ENCODE data around the gene SP100. TPM values are rescaled to one million over a fixed set of nuclear protein-coding genes. Genes with fewer than 3 reads are reported as not detected.

SP100 gene
- total and polyA plus RNA-seq, 7 donors, result 50.4 to 141 (median 91.2) TPM

- WGBS, 2 donors, result 87 to 98% methylated on average over 2 of the region's 2 CpGs
- TF ChIP-seq CTCF (IDR thresholded peaks at IDR 0.05) (no peak), POLR2AphosphoS5 (IDR thresholded peaks at IDR 0.05) (no peak), EP300 (IDR thresholded peaks at IDR 0.05) (no peak), POLR2A (IDR thresholded peaks at IDR 0.05) (no peak)
- Histone ChIP-seq H3K4me3 (no peak overlapping the region), H3K9me3 (no peaks in the 10 kb centered on the region), H3K36me3 (peaks cover 0 to 82% (median 13%) of the 10 kb centered on the region in 4 donors), H3K27ac (no peak overlapping the region), H3K4me1 (no peaks in the 10 kb centered on the region), H3K27me3 (no peaks in the 10 kb centered on the region)
- no peak for DNase-seq
- intact Hi-C loops (cut with DNase I), result no loop called here
These were observed 39.1 kb downstream of the SP100 start for GRCh38 chr2:230455005-230455684.

GRCh38 chr2:230457073-230457768, 41.2 kb downstream of the SP100 start:
- 61 to 89% methylated on average over 4 of the region's 4 CpGs for WGBS, 2 donors
- Histone ChIP-seq H3K27me3 (no peaks in the 10 kb centered on the region), H3K9me3 (no peaks in the 10 kb centered on the region), H3K27ac (no peak overlapping the region), H3K36me3 (peaks cover 1 to 75% (median 15%) of the 10 kb centered on the region in 4 donors), H3K4me3 (no peak overlapping the region), H3K4me1 (no peaks in the 10 kb centered on the region)
- intact Hi-C loops (cut with DNase I), result no loop called here
- no peak for DNase-seq
- no peak for TF ChIP-seq EP300 (IDR thresholded peaks at IDR 0.05)
- TF ChIP-seq POLR2AphosphoS5 (IDR thresholded peaks at IDR 0.05), result no peak
- no peak for TF ChIP-seq POLR2A (IDR thresholded peaks at IDR 0.05)
- no peak for TF ChIP-seq CTCF (IDR thresholded peaks at IDR 0.05)

- Histone ChIP-seq H3K9me3 (no peaks in the 10 kb centered on the region), H3K36me3 (peaks cover 7 to 78% (median 17%) of the 10 kb centered on the region in 4 donors), H3K27me3 (no peaks in the 10 kb centered on the region), H3K27ac (no peak overlapping the region), H3K4me1 (no peaks in the 10 kb centered on the region), H3K4me3 (no peak overlapping the region)
- intact Hi-C loops (cut with DNase I), result no loop called here
- TF ChIP-seq EP300 (IDR thresholded peaks at IDR 0.05) (no peak), CTCF (IDR thresholded peaks at IDR 0.05) (no peak), POLR2AphosphoS5 (IDR thresholded peaks at IDR 0.05) (no peak), POLR2A (IDR thresholded peaks at IDR 0.05) (no peak)
- no peak for DNase-seq
These were observed 41.8 kb downstream of the SP100 start for GRCh38 chr2:230457793-230458192.

- H3K27ac ChIP-seq, result no peak overlapping the region
- no peak for DNase-seq
- H3K36me3 ChIP-seq, result peaks cover 12 to 92% (median 20%) of the 10 kb centered on the region in 4 donors
- intact Hi-C loops (cut with DNase I), result no loop called here
- H3K4me3 ChIP-seq, result no peak overlapping the region
- no peak for TF ChIP-seq EP300 (IDR thresholded peaks at IDR 0.05)
- H3K9me3 ChIP-seq, result no peaks in the 10 kb centered on the region
- no peaks in the 10 kb centered on the region for H3K27me3 ChIP-seq
- no peaks in the 10 kb centered on the region for H3K4me1 ChIP-seq
These were observed 43.2 kb downstream of the SP100 start for GRCh38 chr2:230459216-230459615.

- Histone ChIP-seq H3K4me1 (no peaks in the 10 kb centered on the region), H3K4me3 (no peak overlapping the region), H3K36me3 (peaks cover 4 to 88% (median 22%) of the 10 kb centered on the region in 4 donors), H3K27me3 (no peaks in the 10 kb centered on the region), H3K9me3 (peaks cover 0 to 5% (median 0%) of the 10 kb centered on the region in 4 donors), H3K27ac (no peak overlapping the region)
- 74 to 90% methylated on average over 4 of the region's 4 CpGs for WGBS, 2 donors
- DNase-seq, result no peak
- intact Hi-C loops (cut with DNase I), result no loop called here
- TF ChIP-seq POLR2A (IDR thresholded peaks at IDR 0.05), result no peak
- no peak for TF ChIP-seq CTCF (IDR thresholded peaks at IDR 0.05)
- no peak for TF ChIP-seq POLR2AphosphoS5 (IDR thresholded peaks at IDR 0.05)
- TF ChIP-seq EP300 (IDR thresholded peaks at IDR 0.05), result no peak
These were observed 55.1 kb downstream of the SP100 start for GRCh38 chr2:230471074-230471473.

Measured in sigmoid colon (tissue), 7 donors.